HG03432 (cell line): Measurements from ENCODE around the gene SYNDIG1.

ENCODE experiments used
- ATAC-seq: cut with Tn5 transposase; IDR thresholded peaks from one replicate; pipeline ENCODE4 v1.9.1; 2021; ENCODE audit warnings: mild to moderate bottlenecking, moderate library complexity; ENCODE audit not compliant: unreplicated experiment

Gene SYNDIG1

DNA sequence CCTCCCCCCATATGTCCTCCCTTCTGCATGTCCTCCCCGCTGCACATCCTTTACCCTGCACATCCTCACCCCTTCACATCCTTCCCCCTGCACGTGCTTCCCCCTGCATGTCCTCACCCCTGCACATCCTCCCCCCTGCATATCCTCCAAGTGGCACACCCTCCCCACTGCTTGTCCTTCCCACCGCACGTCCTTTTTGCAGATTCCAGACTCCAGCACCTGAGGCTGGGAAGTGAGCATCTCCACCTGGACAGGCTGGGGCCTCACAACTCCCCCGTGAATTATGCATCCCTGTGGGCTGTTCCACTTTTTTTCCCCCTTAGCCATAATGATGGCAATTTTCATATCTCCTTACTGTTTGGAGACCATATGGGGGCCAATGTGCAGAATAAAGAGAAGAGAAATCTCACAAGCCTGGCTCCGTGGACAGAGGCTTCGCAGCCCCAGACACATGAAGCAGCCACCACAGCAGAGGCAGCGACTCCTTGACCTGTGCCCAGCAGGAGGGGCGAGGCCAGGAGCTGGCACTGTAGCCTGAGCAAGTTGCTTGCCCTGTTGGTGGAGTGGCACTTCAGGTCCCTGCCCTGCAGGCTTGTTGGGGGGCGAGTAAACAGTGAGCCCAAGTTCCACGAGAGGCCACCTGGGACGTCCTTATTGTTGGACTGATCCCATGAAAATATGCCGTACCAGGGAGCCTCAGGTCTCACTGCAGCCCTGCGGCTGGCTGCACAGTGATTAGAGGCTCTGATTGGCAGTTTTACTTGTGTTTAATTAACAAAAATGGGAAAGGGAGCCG lies 113.1 kb downstream of the SYNDIG1 start:
- ATAC-seq, result no peak

DNA sequence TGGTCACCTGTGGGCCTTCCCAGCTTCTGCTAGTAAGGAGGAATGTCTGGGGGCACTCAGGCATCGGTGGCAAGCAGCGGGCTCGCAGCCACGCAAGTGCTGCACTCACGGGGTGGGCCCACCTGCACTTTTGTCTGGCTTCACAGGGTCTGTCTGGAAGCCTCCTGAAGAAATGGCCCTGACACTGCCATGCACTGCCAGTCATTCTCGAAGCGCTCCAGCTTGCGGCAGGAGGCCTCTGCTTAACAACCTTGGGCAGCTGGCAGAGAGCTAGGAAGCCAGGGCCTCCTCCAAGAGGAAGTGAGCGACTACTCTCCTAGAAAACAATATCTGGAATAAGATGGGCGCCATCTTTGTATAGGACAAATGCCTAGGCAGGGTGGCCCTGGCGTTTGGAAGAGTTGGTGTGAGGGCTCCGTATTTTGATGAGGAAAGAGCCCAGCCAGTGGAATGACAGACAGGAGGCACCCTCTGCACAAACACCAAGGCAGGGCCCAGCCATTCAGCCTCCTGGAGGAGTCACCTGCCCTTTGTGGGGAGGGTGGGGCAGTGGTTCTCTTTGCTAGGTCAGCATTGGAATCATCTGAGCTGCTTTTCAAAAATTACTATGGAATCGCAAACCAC lies 113.9 kb downstream of the SYNDIG1 start:
- ATAC-seq, result no peak

DNA sequence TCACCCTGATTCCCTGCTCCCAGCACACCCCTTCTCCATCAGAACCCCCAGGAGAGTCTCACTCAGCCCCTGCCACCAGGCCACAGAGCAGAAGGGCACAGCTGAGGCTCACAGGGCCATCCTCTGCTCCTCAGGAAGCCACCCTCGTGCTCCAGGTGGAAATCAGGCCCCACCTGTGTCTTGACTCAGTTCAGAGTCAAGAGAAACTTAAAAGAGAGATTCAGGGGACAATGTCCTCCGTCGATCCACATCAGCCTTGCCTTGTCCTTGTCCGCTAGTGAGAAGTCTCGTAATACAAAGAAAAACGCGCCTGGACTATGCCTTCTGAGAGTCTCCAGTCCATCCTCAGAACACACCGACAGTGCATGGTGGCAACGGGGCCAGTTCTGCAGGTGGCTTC lies 114.6 kb downstream of the SYNDIG1 start:
- ATAC-seq, result no peak

DNA sequence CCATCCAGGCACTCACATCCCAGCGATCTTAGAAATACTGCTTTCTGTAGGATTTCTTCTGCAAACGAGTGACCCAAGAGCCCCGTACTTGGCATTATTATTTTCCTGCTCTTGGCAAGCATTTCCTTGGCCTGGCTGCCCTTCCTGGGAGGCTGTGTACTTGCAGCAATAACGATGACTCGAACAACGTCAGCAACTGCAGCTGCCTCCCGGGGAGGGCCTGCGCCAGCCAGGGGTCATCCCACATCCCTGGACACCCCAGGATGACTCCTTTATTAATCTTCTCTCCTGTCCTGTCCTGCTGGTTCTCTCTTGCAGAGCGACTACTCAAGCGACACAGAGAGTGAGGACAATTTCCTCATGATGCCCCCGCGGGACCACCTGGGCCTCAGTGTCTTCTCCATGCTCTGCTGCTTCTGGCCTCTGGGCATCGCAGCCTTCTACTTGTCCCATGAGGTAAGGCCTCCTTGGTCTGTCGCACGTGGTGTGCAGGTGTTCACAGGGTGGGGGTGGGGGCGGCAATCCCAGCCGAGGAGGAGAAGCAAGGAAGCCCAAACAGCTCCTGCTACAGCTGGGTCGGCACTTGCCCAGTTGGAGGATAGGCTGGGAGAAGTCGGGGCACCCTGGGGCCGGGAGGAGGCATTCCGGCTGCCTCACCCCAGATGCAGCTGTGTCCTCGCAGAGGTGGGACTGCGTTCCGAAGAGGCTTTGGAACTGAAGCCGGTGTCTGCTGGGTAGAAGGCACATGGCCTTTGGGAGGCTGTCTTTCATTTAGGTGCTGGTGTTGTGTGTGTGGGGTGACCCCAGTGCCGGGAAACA lies 115.3 kb downstream of the SYNDIG1 start:
- ATAC-seq, result no peak

DNA sequence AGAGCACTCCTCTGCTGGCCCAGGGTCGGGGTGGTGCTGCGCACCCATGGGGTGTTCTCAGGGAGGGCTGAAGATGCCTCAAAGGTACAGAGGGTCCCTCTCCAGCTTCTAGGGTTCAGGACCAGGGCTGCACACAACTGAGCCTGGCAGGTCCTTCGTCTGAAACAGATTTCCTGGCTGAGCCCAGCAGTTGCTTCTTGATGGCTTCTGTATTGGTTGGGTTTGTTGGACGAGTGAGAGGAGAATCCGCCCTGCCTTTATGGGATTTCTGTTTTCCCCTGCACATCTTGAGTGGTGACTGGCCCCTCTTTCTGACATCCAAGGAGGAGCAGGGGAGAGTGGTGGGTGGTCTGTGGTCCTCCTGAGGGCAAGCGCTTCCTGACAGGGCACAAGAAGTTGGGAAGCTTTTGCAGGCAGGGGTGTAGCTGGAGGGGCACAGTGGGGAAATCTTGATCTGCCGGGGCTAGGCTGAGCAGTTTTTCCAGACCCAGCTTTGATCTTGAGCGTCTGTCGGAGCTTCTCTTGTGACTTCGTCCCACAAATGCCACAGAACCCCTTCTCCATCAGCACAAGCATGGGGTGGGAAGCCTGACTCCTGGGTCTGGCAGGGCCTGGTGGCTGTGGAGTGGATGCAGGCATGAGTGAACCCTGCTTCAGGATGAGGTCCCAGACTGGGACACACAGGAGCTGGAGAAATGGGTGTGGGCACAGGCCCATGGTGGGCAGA lies 116.5 kb downstream of the SYNDIG1 start:
- ATAC-seq, result no peak

DNA sequence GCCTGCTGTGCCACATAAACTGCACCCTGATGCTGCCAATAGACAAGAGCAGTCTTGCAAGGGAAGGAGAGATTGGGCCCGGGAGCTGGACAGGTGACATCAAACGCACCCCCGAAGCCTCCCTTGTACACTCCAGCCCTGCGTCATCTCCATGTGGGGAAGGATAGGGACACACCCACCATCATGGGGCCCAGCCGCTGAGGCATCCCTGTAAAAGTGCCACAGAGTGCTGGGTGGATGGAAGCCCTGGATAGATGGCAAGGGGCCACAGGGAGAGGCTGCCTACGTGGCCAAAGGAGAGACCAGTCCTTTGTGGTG lies 117.1 kb downstream of the SYNDIG1 start:
- no peak for ATAC-seq

DNA sequence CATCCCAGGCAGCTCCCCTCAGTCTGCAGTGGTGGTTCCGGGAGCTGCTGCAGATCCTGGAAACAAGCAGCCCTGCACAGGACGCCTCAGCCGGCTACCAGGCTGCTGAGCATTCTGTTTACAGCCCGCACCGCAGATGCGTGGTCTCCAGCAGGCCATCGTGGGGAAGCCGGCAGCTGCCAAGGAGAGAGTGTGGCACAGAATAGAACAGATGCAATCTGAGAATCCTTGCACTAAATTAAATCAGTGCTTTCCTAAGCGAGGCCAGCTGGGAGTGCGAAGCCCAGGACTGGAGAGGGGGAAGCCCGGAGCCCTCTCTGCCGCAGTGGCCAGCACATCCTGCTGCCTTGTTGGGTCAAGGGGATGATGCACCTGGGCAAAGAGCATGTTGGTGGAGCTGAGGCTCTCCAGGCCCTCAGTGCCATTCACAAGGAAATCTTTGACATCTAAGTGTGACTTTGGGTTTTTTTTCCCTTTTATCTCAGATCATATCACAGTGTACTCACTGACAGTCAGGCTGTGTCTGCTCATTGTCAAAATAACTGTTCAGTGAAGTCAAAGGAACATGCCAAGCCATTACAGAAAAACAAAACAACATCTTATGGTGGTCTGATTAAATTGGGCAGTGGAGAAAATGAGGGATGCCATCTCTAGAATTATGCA lies 118.1 kb downstream of the SYNDIG1 start:
- no peak for ATAC-seq

DNA sequence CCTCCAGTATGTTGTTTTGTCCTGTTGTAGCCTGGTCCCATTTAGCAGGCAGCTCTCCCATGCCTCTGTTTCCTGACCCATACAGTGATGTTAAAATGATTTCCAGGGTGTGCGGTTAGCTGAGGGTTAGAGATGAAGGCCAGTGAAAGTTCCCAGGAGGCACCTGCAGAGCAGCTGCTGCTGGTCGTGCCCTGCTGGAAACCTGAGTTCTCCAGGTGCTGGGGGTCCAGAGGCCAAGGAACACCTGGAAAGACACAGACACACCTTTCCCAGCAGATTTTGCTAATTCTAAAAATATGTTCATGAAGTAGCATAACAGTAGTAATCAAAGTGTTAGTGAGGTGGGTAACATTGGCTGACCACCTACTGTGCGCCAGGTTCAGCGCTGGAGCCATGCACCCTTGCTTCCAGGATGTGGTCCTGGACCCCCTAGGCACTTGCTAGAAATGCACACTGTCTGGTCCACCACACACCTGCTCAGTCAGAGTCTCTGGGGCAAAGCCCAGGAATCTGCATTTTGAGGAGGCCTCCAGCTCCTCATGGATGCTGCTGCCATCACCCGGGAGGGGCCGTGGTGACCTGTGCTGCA lies 118.7 kb downstream of the SYNDIG1 start:
- ATAC-seq, result no peak

DNA sequence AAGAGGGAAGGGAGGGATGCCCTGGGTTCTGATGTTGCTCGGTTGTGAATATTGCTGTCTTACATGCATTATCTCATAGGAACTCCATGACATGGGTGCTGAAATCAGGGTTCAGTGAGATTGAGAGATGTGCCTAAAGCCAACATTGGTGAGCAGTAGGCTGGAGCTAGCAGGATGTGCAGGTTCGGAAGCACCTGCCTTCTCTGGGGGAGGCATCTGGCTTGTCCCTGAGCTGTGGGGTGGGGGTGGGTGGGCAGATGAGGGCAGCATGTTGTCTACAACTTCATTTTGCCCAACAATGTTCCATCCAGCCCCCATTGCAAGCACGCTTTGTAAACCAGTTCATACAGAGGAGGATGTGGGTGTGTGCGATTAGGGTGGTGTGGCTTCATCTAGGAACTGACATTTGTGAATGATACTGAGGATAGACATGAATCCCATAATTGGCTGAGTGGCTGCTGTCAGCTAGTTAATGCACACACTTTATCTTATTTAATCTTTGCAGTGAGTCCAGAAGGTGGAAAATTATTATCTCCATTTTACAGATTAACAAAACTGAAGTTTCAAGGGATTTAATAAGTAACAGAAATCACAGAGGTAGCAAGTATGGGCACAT lies 119.4 kb downstream of the SYNDIG1 start:
- ATAC-seq, result no peak

DNA sequence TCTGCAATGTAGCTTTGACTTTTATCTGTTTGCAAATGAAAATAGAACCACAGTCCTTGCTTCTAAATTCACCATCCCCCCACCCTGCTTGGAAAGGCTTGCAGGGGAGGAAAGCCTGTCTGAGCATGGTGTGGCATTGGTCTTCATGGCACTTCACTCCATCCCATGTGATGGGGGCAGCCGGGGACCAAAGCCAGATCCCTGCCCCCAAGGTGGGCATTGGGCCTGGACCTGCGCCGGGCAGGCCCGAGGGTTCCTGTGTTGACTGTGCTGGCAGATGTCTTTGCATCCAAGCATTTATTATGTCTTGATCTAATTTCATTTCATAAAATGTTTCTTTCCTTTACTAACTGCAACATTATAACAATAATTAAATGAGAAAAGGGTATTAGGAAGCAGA lies 120.0 kb downstream of the SYNDIG1 start:
- ATAC-seq, result no peak

DNA sequence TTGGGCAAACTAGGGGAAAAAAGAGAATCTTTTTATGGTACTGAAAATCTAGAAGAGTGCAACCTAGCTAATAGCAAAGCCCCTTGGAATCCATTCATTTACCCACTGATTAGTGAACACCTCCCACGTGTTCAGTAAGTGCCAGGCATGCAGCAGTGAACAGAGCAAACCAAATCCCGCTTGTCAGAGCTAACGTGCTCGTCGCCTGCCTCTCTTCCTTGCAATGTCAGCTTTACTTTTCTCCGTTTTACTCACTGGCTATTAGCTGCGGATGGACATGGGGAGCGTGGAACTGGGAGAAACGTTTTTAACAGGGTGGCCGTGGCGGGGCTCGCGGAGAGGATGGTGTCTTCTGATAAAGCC lies 120.4 kb downstream of the SYNDIG1 start:
- ATAC-seq, result no peak

DNA sequence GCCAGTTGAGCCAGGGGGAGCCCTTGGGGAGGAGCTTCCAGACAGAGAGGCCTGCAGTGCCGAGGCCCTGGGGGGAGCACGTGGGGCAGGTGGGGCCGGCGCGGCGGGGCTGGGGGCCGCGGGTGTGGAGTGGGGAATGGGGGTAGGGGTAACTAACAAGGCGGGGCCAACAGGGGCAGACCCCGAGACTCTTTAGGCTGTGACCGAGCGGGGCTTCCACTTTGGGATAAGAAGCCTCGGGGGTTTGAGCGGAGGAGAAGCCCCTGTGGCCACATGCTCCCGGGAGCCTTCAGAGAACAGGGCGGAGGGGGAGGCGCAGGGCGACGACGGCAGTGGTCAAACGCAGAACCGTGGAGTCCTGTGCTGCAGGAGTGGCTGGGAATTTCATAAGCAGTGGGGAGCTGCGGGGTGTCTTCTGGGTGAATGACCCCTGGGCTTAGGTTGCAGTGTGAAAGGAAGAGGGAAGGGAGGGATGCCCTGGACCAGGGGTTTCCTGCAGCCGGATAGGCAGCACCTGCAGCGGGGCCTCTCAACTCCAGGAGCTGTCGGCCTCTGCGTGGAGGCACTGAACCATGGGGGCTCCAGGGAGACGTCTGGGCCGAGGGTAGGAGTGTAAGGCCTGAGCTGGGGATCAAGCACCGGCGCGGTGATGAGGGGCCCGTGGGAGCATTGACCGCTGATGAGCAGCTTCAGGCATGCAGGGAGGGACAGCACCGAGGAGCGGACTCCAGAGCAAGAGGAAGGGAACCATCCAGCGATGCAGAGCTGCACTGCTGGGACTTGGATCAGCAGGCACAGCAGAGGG lies 121.0 kb downstream of the SYNDIG1 start:
- no peak for ATAC-seq

DNA sequence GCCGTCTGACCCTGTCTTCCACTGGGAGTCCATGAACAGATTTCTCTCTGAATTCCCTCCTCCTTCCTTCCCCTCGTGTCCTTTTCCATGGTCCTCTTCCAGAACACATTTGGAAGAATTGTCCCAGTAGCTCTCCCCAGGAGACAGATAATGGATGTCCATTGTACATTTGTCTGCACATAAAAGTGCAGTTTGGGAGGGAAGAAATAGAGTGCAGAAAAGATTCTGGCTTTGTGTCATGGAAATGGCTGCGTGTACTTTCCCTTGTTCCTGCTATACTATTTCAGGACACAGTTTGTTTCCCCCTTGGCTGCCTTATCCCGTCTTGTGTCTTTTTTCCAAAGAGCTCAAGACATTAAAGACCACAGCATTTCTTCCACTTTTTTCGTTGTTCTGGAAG lies 127.6 kb downstream of the SYNDIG1 start:
- no peak for ATAC-seq

DNA sequence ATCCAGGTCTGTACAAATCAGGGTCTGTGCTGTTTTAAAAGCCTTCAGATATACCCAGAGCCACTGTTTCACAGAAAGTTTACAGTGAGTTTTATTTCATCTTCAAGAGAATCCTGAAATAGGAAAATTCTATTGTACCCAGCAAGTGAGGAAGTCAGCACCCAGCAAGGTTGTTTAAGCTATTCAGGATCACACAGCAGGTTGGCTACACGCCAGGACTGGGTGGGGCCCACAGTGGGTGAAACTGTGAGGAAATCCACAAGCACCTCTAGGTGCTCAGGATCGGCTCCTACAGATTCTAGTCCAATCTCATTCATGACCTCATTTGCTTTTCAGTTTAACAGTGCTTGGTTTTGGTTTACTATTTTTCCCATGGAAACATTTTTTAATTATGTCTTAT lies 128.9 kb downstream of the SYNDIG1 start:
- no peak for ATAC-seq

DNA sequence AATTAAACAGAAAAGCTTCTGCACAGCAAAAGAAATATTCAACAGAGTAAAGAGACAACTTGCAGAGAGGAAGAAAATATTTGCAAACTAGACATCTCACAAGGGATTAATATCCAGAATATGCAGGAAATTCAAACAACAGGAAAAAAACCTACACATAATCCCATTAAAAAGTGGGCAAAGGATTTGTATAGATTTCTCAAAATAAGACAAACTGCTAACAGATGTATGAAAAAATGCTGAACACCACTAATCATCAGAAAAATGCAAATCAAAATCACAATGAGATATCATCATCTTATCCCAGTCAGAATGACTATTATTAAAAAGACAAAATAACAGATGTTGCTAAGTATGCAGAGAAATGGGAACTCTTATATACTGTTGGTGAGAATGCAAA lies 129.6 kb downstream of the SYNDIG1 start:
- ATAC-seq, result no peak

DNA sequence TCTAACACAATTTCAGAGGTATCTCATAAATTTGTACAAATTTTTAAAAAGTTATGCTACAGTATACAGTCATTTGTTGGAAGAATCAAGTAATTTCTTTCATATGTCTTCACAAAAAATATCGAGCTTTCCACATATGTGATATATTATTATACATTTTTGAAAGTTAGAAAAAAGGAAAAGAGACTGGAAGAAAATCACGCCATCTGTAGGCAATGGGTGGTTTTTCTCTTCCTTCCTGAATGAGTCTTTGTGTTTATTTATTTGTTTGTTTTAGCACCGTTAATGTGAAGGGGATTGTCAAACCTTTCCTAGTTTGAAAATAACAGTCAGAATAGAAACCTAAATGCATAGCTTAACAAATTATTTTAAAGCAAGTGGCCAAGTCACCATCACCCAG lies 130.6 kb downstream of the SYNDIG1 start:
- no peak for ATAC-seq

DNA sequence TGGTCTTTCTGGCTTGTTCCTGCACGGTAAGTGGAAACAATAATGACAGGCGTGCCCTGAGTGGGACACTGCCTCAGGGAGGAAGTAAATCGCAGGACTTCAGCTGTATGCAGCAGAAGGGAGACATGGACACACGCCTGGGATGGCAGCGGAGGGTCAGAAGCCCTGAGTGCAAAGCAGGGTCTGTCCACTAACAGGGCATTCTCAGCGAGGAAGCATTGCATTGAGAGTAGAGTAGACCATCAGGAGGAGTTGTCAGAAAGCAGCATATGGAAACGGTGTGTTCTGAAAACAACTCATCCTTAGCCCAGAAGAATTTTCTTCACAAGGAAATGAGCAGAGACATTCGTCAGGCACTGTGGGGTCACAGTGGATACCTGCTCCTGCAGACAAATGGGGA lies 134.0 kb downstream of the SYNDIG1 start:
- ATAC-seq, result no peak

DNA sequence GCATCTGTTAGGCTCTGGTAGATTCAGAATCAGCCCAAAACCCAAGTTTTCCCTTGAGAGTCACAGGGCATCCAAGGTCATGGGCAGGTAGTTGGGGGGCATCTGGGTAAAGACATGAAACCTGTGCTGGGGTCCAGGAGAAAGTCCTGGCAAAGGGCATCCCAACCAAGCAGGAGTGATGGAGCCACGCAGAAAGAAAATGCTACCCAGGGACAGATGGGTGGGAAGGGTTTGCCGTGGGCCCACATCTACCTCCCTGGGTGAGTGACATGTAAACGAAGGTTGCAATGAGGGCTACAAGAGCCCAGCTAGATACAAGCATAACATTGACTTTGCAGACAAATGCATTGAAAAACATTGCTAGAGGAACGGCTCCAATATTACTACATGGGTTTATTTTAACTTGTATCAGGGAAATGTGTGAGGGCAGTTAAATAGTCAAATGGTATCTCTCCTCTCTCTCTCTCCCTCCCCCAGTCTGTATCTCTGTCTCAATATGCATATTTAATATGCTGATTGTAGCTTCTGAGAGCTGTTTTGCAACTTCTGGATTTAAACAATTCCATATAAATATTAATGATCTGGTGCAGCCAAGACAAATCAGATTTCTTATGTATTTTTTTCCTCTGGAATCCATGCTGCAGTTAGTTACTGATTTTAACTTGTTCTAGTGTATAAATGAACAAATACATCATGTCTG lies 135.7 kb downstream of the SYNDIG1 start:
- ATAC-seq, result no peak
